GM12891 (cell line): ENCODE data around the gene THEM4.

Experiments
- PAX5 ChIP-seq: IDR thresholded peaks from 2 replicates; pipeline ENCODE4 v1.6.1; 2011; ENCODE audit warnings: low read length, moderate library complexity, mild to moderate bottlenecking; ENCODE audit not compliant: insufficient read depth, severe bottlenecking
- POLR2A ChIP-seq: IDR thresholded peaks from 2 replicates; pipeline ENCODE4 v1.6.1; 2011; ENCODE audit warnings: low read depth, low read length, control low read depth
- POLR2AphosphoS5 ChIP-seq: IDR thresholded peaks from 2 replicates; pipeline ENCODE4 v1.6.1; 2011; ENCODE audit warnings: low read depth, low read length, control low read depth
- POU2F2 ChIP-seq: IDR thresholded peaks from 2 replicates; pipeline ENCODE4 v1.6.1; 2011; ENCODE audit warnings: low read depth, mild to moderate bottlenecking, control low read depth, low read length, moderate library complexity
- SPI1 ChIP-seq: IDR thresholded peaks from 2 replicates; pipeline ENCODE4 v1.6.1; 2011; ENCODE audit warnings: low read depth, low read length, control low read depth
- TAF1 ChIP-seq: IDR thresholded peaks from 2 replicates; pipeline ENCODE4 v1.6.1; 2011; ENCODE audit warnings: low read depth, low read length, control low read depth

DNA sequence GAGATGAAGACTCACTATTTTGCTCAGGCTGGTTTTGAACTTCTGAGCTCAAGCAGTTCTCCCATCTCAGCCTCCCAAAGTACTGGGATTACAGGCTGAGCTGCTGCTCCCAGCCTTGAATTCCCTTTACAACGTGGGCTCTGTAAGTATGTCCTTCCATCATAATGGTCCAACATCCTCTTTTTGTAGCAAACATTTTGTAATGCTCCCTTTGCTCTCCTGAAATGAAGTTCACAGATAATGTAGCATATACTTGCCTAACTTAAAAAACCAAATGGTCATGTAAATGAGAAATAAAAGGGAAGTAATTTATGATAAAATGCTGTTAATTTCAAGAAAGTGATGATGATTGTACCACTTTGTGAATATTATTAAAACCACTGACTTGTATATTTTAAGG, 30.5 kb upstream of the THEM4 start:
- no peak for TF ChIP-seq POLR2A
- no peak for TF ChIP-seq TAF1
- TF ChIP-seq POLR2AphosphoS5: no peak
- no peak for TF ChIP-seq PAX5
- TF ChIP-seq SPI1: no peak
- TF ChIP-seq POU2F2: no peak
